SK-N-SH (cell line): Measurements from ENCODE around the gene ATF2.

Experiments used
- CTCF ChIP-seq: fragments of 200-600 bp; sonication (generic); IDR thresholded peaks from 2 replicates; pipeline ENCODE4 v1.6.1; 2017; ENCODE audit warnings: antibody characterized with exemption, mild to moderate bottlenecking, moderate library complexity
- REST ChIP-seq: IDR thresholded peaks from 2 replicates; pipeline ENCODE4 v1.6.1; 2012; ENCODE audit warnings: mild to moderate bottlenecking, low read depth, low read length, moderate library complexity
- TCF12 ChIP-seq: IDR thresholded peaks from 2 replicates; pipeline ENCODE4 v1.4.0; 2012

GRCh38 chr2:175103191-175103590 lies 64.8 kb downstream of the ATF2 start:
- TF ChIP-seq TCF12 (no peak), REST (no peak), CTCF (no peak)
